Measurements from ENCODE around the gene MYO5C.
A peak's percentile ranks its signal among the peaks of the same experiment; 100 is the strongest.

MYO5C gene, protein sequence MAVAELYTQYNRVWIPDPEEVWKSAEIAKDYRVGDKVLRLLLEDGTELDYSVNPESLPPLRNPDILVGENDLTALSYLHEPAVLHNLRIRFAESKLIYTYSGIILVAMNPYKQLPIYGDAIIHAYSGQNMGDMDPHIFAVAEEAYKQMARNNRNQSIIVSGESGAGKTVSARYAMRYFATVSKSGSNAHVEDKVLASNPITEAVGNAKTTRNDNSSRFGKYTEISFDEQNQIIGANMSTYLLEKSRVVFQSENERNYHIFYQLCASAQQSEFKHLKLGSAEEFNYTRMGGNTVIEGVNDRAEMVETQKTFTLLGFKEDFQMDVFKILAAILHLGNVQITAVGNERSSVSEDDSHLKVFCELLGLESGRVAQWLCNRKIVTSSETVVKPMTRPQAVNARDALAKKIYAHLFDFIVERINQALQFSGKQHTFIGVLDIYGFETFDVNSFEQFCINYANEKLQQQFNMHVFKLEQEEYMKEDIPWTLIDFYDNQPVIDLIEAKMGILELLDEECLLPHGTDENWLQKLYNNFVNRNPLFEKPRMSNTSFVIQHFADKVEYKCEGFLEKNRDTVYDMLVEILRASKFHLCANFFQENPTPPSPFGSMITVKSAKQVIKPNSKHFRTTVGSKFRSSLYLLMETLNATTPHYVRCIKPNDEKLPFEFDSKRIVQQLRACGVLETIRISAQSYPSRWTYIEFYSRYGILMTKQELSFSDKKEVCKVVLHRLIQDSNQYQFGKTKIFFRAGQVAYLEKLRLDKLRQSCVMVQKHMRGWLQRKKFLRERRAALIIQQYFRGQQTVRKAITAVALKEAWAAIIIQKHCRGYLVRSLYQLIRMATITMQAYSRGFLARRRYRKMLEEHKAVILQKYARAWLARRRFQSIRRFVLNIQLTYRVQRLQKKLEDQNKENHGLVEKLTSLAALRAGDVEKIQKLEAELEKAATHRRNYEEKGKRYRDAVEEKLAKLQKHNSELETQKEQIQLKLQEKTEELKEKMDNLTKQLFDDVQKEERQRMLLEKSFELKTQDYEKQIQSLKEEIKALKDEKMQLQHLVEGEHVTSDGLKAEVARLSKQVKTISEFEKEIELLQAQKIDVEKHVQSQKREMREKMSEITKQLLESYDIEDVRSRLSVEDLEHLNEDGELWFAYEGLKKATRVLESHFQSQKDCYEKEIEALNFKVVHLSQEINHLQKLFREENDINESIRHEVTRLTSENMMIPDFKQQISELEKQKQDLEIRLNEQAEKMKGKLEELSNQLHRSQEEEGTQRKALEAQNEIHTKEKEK (N-terminal part only)

DNA sequence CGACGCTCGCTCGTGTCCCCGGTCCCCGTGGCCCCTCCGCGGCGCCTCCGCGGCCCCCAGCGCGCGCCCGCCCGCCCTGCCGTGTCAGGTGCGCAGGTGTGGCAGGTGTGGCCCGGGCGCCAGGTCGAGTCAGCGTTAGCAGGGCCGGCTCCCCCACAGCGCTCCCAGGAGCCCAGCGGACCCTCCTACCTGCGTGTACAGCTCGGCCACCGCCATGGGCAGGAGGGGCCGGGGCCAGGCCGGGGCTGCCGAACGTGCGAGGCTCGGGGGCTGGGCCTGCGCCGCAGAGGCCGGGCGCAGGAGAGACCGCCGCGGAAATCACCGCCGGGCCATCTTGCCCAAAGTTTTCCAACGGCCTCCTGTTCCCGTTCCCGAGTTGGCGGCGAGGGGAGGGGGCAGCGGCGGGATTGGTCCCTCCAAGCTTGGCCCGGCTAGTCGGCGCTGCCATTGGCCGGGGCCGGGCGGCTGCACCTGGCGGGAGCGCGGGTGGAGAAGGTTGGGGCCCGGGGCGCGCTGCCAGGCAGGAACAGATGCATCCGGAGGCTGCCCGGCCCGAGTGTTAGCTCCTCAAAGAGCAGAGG is at the start of gene MYO5C:
Gene MYO5C, minus strand, starts transcription at position 384 of the 581 bp plus-strand sequence. Its CDS starts 168 bp downstream, at position 216.
- peak in 18 of 56 donors; percentile 7 to 69 (median 26) for DNase-seq

DNA sequence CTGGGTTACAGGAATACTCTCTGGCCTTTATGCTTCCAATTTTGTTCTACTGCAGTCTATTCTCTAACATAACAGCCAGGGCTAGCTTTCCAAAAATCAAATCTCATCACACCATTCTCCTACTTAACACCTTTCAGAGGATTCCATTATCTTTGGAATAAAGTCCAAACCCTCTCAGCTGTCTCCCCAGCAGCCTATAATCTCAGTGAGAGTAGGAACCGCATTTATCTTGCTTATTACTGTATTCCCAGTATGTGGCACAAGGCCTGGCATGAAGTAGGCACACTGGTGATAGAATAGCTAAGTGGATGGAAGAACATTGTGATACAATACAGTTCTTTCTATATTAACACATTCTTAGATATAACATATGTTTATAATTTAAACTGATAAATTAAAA is 49.0 kb upstream of the MYO5C start:
- no peak for DNase-seq

DNA sequence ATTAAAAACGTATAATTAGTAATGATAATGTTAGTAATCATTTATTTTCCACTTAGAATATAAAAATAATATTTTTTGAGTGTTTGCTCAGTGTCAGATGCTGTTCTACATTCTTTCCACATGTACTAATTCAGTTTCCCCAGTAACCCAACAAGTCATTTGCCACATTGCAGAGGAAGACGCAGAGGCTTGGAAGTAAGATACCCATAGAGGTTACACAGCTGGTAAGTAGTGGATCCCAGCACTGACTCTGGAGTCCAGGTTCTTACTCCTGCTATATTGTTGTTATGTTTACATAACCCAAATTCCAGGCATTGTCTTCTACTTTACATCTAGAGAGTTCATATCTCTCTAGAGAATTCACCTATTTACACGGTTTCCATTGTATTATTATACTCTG is 48.2 kb upstream of the MYO5C start:
- no peak for DNase-seq

DNA sequence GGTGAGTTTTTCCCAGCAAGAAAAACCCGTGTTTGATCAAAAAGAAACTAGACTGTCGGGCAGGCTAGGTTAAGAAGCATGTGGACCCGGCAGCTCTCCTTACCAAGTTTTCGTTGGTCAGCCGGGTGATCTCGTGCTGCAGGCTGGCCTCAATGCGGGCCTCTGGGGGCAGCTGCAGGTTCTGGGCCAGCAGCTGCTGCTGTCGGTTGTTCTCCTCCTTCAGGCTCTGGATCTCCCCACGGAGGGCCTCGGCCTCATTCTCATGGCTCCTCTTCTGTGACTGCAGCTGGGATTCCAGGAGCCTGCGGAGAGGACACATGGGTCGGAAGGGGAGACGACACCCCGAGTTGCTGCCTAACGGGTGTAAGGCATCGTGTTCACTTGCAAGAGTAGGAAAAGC is 44.5 kb upstream of the MYO5C start:
- no peak for DNase-seq

DNA sequence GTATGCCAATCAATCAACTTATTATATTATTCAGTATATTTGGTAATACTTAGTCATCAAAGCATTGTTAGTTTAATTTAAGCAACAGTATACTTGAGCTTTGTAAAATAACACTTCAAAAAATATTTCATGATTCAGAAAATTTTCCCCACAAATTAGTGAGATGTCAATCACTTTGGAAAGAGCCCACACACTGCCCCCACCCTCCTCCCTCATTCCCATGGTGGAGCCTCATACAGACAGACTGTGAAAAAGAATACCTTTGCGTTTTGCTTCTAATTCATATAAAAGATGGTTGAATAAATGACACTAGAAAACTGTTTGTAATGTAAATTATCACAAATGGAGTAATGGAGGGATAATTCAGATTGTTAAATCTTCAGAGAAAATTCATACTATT is 43.3 kb upstream of the MYO5C start:
- DNase-seq: peak in 8 of 56 donors; percentile 11 to 56 (median 35)

DNA sequence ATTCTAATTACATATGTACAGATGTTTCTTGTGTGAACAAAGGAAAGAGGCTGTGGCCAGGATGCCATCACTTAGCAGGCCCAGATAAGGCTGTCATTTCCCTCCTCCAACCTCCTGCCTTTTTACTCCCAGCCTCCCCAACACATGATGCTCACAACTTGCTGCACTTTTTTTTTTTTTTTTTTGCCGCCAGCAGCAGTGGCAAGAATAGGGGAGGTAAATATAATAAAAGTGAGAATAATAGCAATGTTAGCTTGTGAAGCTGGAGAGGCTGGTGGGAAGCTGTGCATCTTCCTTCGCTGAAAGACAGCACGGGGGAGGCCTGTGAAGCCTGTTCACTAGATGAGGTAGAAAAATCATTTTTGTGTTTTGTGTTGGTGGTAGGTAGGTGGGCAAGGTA is 42.5 kb upstream of the MYO5C start:
- peak in 22 of 56 donors; percentile 9 to 79 (median 46) for DNase-seq

DNA sequence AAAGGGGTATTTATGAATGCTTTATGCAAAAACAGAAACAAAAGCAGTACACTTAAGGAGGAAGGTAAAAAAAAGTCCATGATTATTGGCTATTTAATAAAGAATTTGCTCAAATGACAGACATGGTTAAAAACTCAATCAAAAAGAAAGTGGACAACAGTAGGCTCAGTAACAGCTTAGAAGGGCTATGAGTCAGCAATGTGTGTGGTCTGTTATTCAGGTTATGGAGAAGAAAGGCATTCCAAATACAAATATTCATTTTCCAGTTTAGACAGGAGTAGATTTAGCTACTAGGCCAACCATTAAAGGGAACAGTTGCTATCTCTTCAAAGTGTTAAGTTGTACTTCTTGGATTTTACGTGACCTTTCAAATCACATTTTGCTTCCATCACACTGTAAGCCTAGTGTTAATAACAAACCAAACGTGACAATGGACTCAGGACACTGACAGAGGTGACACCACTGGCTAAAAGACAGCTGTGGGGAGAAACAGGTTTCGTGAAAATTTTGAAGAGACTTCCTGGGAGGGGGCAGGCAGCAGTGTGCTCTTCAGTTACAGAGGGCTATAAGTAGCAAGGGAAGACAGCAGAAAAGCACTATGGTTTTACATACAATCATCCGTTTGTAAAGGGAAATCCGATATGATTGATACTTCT is 41.7 kb upstream of the MYO5C start:
- DNase-seq: no peak

DNA sequence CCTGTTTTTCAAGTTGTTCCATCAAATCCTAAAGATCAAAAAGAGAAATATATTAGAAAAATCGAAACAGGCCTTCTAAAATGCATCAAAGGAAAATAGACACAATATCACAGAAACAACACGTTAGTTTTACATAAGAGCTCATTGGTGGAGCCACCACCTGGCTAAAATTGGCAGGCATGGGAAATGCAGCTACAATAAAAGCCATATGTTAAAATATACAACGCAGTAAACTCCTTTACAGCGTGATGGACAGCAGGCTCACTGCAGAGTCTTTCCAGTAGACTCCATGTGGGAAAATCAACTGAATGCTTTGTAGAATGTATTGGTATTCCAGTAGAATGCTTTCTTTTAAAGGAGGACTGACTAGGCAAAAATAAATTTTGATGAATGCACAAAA is 40.9 kb upstream of the MYO5C start:
- no peak for DNase-seq

DNA sequence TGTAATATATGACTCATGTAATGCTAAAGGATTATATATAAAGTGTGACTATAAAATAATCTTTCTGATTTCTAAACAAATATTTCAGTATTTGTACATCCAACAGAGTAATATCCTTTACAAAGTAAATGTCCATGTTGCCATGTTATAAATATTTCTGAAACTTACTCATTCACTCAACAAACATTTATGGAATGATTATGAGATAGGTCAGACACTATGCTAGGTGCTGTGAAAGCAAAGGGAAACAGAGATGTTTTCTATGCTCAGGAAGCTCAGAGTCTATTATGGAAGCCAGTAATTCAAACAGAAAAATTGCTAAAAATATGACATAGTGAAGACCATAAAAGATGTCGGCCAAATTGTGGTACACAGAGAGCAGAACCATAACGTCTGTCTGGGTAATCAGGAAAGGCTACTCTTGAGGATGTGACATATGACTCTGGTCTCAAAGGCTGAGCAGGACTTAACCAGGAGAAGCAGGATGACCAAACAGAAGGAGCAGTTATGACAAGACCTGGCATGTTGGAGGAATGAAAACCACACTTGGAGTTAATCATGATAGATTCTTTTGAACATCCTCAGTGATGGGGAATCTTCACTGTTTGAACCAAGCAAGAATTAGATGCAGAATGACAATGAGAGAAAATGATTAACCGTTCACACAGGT is 39.0 kb upstream of the MYO5C start:
- no peak for DNase-seq

DNA sequence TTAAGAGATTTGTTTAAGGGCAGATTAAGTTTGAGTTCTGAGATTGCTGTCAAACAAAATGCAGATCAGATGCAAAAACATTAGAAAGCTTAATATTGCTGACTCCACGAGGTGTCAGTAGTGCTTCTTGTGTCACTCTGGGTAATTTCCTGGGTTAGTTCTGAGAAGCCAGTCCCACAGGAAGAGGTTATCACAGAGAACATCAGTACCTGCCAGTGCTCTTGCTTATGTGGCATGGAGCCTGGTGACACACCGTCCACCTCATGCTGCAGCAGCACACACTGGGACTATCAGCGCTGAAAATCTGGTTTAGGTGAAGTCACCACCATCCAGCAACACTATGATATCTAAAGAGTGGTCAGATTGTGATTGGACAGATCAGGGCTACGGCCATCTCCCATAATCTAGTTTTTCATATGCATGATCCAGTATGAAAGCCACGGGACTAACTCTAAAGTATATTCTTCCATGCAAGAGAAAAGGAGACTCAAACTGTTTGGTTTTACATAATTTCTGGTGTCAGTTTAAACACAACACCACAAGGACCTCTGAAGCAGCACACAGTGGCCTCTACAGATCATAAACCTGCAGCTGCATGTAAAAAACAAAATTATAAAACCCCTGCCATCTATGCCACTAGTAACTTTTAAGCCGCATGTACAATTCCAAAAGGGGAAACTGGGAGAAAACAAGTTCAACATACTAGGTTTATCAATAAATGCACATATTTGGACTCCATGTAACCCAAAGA is 36.1 kb upstream of the MYO5C start:
- DNase-seq: peak in 3 of 56 donors; percentile 15 to 37 (median 16)

DNA sequence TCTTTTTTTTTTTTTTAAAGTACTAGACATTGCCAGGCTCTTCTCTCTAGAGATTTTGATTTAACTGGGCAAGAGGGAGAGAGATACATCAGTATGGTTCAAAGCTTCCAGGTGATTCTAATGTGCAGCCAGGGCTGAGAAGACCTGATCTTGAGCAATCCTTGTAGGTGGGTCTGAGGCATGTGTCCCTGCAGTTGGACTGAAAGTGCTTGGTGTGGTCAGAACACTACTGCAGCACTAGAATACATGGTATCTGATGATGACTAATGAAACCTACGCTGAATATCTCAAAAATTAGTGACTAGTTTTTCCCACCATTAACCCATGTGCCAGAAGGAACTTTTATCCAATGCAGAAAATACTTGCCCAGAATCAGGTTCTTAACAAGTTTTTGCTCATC is 34.4 kb upstream of the MYO5C start:
- no peak for DNase-seq

DNA sequence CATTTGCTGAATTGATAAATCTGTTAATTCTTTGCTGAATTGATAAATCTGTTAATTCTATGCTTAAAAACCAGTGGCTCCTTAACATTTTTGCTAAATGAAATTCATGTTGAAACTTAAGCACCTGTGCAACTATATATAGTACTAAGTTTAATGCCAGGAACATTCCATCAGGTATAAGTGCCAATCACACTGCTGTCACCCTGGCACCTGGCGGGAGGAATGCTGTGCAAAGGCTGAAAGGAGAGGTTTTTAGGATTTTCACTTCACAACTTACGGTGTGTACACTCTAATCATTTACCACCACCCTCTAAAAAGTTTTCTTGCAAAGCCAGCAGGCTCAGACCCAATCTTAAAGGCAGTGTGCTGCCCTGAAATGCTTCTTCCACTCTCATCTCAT is 33.5 kb upstream of the MYO5C start:
- no peak for DNase-seq

DNA sequence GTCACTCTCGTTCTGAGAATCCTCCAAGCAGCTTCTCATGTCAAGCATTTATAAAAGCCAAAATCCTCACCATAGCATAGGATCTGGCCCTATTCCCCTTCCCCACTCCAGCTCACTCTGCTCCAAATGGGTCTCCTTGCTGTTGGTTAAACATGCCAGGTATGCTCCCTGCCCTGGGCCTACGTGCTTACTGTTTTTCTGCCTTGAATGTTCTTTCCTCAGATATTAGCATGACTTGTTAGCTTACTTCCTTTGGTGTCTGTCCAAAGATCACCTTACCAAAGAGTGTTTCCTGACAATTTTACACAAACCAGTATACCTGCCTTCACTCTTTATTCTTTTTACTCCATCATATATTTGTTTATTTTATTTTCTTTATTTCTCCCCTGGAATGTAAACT is 33.1 kb upstream of the MYO5C start:
- no peak for DNase-seq

DNA sequence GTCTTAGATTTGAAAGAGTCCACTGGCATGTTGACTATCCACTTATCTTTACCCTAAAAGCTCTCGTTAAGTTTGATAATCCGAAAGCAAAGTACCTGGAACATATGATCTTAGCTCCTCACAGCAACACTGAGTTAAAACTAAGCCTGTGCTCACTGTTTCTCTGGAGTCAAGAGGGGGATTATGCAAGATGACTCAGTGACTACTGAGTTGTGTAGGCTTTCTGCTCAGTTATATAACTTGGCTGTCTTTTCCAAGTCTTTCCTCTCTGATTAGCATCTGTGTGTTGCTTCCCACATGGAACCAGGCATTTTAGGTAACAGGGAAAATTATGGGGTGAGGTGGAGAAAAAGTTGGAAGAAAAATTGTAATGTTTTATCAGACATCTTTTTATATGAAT is 31.2 kb upstream of the MYO5C start:
- peak in 7 of 56 donors; percentile 18 to 63 (median 36) for DNase-seq

DNA sequence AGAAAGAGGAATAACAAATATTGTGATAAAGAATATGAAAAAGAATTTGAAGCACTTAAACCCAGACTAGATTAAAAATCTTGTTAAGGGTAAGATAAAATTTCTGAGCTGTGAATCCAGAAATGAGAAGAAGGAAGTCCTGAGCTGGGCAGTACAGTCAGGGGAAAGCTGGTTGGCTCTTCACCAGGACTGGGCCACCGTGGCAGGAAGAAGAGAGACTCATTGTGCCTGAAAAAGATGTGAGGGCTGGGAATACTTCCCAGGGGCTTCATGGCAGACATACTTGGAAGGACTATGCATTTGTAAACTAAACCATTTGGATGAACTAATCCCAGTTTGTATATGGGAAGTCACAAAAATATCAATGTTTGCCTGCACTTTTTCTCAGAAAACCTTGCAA is 28.5 kb upstream of the MYO5C start:
- peak in 2 of 56 donors; percentile 10 to 20 for DNase-seq

DNA sequence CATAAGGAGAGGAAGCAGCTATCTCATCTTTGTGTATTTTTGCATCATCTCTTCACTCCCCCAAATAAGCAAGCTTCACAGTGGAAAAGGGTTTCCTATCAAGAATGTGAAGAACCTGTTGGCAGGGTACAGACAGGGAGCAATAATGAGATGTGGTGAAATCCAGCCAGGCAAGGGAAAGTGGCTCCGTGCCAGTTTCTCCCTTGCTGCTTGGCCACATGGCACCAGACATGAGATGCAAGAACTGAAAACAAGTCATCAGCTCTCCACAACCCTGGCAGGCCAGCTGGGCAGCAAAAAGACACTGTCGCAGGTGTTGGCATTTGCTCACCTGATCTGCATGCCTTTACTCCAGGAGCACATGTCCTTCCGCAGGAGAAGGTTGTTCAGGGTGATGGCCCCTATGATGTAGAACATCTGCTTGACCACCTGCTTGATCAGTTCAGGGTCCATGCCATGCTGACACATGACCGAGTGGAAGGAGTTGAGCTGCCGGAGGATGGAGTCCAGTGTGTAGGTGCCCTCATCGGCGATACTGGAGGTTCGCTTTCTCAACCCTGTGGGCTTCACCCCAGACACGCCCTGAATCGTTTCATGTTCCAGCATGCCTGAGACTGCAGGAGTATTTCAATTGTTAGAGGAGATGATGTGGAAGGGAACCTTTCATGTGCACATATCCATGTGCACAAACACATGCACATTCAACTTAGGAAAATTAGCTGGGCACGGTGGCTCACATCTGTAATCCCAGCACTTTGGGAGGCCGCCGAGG is 23.3 kb upstream of the MYO5C start:
- peak in 3 of 56 donors; percentile 15 to 22 (median 18) for DNase-seq

DNA sequence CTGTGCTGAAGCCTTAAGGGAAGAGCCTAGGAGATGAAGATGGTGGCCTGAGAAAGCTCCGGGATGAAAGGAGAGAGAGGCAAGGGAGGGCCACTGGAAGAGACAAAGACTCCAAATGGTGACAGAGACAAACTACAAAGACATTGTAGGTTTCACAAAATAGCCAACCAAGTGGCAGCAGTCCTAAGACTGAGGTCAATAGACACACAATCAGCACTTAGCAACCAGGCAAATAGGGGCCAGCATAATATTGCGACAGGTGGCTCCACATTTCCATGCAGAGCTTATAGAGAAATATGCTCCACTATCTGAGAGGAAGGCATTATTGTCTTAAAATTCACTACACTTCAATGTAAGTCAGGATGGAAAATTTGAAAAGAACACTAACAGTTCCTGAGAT is 22.1 kb upstream of the MYO5C start:
- no peak for DNase-seq

DNA sequence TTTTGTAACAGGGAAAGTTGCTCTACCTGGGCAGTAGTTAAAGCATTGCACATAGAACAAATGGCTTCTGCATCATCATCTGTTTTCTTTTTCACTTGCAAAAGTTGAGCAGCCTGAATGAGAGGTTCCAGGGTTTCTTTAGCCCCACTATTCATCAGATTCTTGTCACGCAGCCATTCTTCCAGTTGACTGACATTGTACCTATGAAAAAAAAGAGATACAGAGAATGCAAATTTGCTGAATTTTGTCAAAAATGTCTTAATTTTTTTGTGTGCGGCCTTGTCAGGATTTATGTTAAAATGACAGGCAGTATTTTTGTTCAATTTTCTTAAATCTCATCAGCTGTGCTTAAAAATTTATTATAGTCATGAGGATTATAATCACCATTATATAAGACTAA is 21.4 kb upstream of the MYO5C start:
- DNase-seq: peak in 3 of 56 donors; percentile 12 to 20 (median 14)

Data from nucleus accumbens (tissue), 56 donors.